ENCODE results near the gene ZCCHC7.

DNA sequence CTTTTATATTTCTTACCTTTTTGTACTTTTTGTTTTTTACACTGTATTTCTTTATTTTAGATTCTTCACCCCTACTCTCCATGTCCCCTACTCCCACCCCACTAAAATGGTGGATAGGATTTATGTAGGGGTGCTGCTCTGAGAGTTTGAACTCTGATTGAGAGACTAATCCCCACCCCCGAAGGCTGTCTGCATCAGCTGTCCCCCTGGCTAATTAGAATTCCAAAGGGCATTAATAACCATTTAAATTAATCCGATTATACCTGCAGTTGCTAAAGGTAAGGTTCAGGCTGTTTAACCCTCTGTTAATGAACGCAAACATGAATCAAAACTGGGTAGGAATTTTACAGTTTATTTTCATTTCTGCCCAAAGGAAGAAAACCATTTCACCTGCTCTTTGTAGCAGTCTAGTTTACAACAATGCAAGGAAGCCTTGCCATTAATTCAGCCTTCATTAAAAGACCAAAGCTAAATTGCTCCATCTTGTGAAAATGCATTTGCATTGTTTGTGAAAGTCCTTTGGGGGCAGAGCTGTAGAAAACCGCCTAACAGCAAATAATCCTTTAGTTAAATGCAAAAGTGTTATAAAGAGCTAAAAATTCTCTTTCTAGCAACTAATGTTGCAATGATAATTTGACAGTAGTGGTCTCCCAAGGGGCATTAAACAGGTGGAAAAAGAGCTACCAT is 71.2 kb downstream of the ZCCHC7 start:
- no peak for TF ChIP-seq CEBPB (IDR thresholded peaks at IDR 0.05; ENCODE audit: low read depth)
- TF ChIP-seq, protein P1, sequence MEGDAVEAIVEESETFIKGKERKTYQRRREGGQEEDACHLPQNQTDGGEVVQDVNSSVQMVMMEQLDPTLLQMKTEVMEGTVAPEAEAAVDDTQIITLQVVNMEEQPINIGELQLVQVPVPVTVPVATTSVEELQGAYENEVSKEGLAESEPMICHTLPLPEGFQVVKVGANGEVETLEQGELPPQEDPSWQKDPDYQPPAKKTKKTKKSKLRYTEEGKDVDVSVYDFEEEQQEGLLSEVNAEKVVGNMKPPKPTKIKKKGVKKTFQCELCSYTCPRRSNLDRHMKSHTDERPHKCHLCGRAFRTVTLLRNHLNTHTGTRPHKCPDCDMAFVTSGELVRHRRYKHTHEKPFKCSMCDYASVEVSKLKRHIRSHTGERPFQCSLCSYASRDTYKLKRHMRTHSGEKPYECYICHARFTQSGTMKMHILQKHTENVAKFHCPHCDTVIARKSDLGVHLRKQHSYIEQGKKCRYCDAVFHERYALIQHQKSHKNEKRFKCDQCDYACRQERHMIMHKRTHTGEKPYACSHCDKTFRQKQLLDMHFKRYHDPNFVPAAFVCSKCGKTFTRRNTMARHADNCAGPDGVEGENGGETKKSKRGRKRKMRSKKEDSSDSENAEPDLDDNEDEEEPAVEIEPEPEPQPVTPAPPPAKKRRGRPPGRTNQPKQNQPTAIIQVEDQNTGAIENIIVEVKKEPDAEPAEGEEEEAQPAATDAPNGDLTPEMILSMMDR (IDR thresholded peaks at IDR 0.05 in 2 of 3, conservative IDR thresholded peaks at IDR 0.05 in 1 of 3; ENCODE audit: borderline replicate concordance in 1 of 3, insufficient read depth in 1 of 3, low read depth in 2 of 3, low read length in 2 of 3) = no peak
- no peak for TF ChIP-seq EZH2 (IDR thresholded peaks at IDR 0.05)
- TF ChIP-seq, protein P2, sequence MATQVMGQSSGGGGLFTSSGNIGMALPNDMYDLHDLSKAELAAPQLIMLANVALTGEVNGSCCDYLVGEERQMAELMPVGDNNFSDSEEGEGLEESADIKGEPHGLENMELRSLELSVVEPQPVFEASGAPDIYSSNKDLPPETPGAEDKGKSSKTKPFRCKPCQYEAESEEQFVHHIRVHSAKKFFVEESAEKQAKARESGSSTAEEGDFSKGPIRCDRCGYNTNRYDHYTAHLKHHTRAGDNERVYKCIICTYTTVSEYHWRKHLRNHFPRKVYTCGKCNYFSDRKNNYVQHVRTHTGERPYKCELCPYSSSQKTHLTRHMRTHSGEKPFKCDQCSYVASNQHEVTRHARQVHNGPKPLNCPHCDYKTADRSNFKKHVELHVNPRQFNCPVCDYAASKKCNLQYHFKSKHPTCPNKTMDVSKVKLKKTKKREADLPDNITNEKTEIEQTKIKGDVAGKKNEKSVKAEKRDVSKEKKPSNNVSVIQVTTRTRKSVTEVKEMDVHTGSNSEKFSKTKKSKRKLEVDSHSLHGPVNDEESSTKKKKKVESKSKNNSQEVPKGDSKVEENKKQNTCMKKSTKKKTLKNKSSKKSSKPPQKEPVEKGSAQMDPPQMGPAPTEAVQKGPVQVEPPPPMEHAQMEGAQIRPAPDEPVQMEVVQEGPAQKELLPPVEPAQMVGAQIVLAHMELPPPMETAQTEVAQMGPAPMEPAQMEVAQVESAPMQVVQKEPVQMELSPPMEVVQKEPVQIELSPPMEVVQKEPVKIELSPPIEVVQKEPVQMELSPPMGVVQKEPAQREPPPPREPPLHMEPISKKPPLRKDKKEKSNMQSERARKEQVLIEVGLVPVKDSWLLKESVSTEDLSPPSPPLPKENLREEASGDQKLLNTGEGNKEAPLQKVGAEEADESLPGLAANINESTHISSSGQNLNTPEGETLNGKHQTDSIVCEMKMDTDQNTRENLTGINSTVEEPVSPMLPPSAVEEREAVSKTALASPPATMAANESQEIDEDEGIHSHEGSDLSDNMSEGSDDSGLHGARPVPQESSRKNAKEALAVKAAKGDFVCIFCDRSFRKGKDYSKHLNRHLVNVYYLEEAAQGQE (IDR thresholded peaks at IDR 0.05; ENCODE audit: low read depth) = no peak
- no peak for TF ChIP-seq EZH2phosphoT487 (IDR thresholded peaks at IDR 0.05; ENCODE audit: borderline replicate concordance)
- TF ChIP-seq, protein P3, sequence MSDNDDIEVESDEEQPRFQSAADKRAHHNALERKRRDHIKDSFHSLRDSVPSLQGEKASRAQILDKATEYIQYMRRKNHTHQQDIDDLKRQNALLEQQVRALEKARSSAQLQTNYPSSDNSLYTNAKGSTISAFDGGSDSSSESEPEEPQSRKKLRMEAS (IDR thresholded peaks at IDR 0.05) = no peak
- no peak for TF ChIP-seq POLR2A (IDR thresholded peaks at IDR 0.05; ENCODE audit: borderline replicate concordance, extremely low read depth, insufficient read depth, insufficient read length)
- no peak for TF ChIP-seq RAD21 (IDR thresholded peaks at IDR 0.05; ENCODE audit: low read depth)
- TF ChIP-seq SP1 (IDR thresholded peaks at IDR 0.05; ENCODE audit: low read depth) = no peak
- TF ChIP-seq SIN3A (IDR thresholded peaks at IDR 0.05; ENCODE audit: low read depth) = no peak
- no peak for TF ChIP-seq YY1 (IDR thresholded peaks at IDR 0.05; ENCODE audit: extremely low read depth, insufficient replicate concordance, low read depth, low read length)
- no peak for TF ChIP-seq FOSL1 (IDR thresholded peaks at IDR 0.05; ENCODE audit: low read depth)
- no peak for TF ChIP-seq POLR2AphosphoS5 (IDR thresholded peaks at IDR 0.05; ENCODE audit: low read depth, low read length)
- TF ChIP-seq SRF (IDR thresholded peaks at IDR 0.05; ENCODE audit: low read depth) = no peak

All from HCT116 (cell line).